Purkinje cell (primary cell): Measurements from ENCODE around the gene NELL2. TPM values are rescaled to one million over a fixed set of nuclear protein-coding genes. Genes with fewer than 3 reads are reported as not detected.

Experiments
- polyA plus RNA-seq: library from polyadenylated mRNA; unstranded; fragments of >200 nt; fragmentation: Nextera tagmentation; gene quantifications from 2 replicates; pipeline ENCODE4 v1.2.1, GENCODE V29; 2014

Gene NELL2
- 223 and 250 TPM in 2 replicates for polyA plus RNA-seq

DNA sequence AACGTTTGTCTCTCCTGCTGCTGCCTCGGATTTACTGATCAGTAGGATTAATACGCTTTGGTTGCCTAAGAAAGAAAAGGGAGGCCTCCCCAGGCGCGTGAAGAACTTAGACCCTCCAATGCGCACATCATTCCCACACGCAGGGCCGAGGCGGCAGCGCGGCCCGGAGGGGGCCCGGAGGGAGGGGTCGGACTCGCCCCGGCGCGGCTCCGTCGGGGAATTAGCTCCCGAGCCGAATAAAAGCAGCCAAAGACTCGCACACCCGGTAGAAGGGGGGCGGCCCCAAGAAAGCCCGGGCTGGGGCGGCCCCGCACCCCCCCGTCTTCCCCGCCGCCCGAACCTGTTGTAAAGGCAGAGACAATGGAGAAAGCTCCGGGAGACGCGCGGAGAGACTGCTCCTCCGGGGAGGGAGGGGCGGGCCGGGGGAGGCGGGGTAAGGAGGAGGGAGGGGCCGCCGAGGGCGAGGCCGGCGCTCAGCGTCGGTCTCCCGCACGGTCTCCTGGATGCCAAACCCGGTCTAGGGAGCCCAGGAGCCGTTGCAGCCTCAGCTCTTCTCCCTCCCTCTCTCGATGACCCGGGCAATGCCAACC lies at the start of gene NELL2:
NELL2 (minus strand) TSS at position 362 of the 590 bp plus-strand sequence. CDS start 446 bp downstream, outside the sequence.

Other genes with a start within 250 kb of the NELL2 start
- 0.19 TPM in 1 of 2 replicates, not detected in the other for gene DBX2, start 174.8 kb upstream of the NELL2 start, polyA plus RNA-seq